ENCODE data around the gene KCNMA1. TPM values are rescaled to one million over a fixed set of nuclear protein-coding genes. Genes with fewer than 3 reads are reported as not detected.

The KCNMA1 gene
- polyA plus RNA-seq, 1 experiment, result 21.4 TPM

DNA sequence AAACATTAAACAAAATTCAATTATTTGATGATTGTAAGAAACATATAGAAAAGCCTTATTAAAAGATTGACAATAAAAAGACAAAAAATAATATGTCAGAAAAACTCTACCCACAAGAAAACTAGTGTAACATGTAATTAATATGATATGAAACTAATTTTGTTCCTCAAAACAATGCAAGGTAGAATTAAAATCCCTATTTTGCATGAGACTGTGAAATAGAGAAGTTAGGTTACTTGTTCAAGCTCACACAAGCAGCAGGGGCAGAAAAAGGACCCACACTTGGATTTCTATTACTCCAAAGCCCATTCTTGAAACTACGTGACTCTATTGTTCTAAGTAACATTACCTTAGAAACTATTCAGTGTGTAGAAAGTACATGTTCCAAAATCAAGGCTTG is 96.4 kb downstream of the KCNMA1 start:
- TF ChIP-seq, protein P1, sequence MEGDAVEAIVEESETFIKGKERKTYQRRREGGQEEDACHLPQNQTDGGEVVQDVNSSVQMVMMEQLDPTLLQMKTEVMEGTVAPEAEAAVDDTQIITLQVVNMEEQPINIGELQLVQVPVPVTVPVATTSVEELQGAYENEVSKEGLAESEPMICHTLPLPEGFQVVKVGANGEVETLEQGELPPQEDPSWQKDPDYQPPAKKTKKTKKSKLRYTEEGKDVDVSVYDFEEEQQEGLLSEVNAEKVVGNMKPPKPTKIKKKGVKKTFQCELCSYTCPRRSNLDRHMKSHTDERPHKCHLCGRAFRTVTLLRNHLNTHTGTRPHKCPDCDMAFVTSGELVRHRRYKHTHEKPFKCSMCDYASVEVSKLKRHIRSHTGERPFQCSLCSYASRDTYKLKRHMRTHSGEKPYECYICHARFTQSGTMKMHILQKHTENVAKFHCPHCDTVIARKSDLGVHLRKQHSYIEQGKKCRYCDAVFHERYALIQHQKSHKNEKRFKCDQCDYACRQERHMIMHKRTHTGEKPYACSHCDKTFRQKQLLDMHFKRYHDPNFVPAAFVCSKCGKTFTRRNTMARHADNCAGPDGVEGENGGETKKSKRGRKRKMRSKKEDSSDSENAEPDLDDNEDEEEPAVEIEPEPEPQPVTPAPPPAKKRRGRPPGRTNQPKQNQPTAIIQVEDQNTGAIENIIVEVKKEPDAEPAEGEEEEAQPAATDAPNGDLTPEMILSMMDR (IDR thresholded peaks at IDR 0.05; ENCODE audit: insufficient read depth, low read depth, low read length), result no peak
- DNase-seq (ENCODE audit: low read depth), result no peak
- Histone ChIP-seq H3K27me3 (ENCODE audit: control insufficient read depth, insufficient read depth, low read length) (no peaks in the 10 kb centered on the region), H3K4me3 (ENCODE audit: low read depth, low read length) (no peak overlapping the region), H3K36me3 (ENCODE audit: control insufficient read depth, insufficient read depth, low read length) (no peaks in the 10 kb centered on the region)
- POLR2A ChIA-PET, result no interaction called here
- CTCF ChIA-PET, result no interaction called here

DNA sequence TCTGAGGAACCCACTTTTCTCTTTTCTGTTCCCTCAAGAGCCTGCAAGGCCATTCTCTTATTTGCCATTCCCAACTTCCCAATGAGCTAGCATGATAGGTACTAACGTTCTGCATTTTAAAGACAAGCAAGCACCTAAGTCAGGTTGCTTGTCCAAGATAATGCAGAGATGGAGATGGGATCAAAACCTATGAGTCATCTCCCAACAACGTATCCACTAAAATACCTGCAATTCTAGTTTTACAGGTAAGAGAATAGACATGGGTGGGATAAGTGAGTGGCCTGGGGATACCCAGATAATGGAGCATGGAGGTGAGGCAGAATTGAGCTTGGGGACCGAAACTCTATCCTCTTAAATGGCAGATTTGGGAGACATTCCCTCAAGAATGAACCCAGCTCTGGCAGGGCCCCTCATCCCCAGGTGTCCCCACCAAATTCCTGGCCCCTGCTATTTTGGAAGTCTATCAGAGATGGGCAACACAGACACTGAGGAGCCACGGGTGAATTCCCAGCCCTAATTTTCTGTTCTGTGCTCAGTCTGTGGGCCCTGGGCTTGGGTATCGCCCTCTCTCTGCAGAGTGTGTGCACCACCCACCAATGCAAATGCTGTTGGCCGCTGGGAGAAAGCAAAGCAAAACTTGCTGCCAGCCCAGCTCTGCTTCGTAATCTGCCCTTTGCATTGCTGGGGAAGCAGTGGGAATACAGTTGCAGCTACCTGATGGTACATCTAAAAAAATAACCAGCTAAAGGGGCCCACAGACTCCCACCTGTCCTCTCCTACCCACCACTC is 98.3 kb downstream of the KCNMA1 start:
- CTCF ChIA-PET, result interaction anchor here (0.6 to 1.5 kb wide), 3 partner anchors 22 to 365 kb away, joined by 3 read pairs; no protein-coding TSS in a partner anchor
- H3K4me3 ChIP-seq (ENCODE audit: low read depth, low read length), result no peak overlapping the region
- POLR2A ChIA-PET, result no interaction called here
- no peaks in the 10 kb centered on the region for H3K27me3 ChIP-seq (ENCODE audit: control insufficient read depth, insufficient read depth, low read length)
- TF ChIP-seq, protein P1 (IDR thresholded peaks at IDR 0.05; ENCODE audit: insufficient read depth, low read depth, low read length), result no peak
- DNase-seq (ENCODE audit: low read depth), result no peak
- no peaks in the 10 kb centered on the region for H3K36me3 ChIP-seq (ENCODE audit: control insufficient read depth, insufficient read depth, low read length)

DNA sequence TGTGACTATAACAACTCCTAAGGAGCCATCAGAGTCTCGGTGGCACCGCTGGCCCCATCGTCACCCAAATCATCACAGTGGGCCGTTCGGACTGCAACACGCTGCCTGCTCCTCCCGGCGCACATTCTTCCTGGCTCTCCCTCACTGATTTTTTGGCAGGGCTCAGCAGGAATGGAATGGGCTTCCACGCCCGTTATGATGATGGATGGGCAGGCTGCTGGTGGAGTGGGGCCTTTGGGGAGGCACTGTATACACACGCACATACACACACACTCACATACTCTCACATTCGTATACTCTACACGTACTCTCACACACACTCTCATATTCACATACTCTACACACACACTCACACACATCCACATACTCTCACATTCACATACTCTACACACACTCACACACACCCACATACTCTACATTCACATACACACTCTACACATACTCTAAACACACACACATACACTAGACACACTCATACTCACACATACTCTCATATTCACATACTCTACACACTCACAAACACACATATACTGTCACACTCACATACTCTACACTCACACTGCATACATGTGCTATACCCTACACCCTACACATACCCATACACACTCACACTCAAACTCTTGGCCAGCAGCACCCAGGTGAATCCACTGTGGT is 99.8 kb downstream of the KCNMA1 start:
- no peak overlapping the region for H3K4me3 ChIP-seq (ENCODE audit: low read depth, low read length)
- no peak for DNase-seq (ENCODE audit: low read depth)
- ChIA-PET CTCF (interaction anchor here (0.9 kb wide), 1 partner anchor 17 kb away, joined by 3 read pairs; no protein-coding TSS in a partner anchor), POLR2A (no interaction called here)
- TF ChIP-seq, protein P1 (IDR thresholded peaks at IDR 0.05; ENCODE audit: insufficient read depth, low read depth, low read length), result no peak
- no peaks in the 10 kb centered on the region for H3K36me3 ChIP-seq (ENCODE audit: control insufficient read depth, insufficient read depth, low read length)
- H3K27me3 ChIP-seq (ENCODE audit: control insufficient read depth, insufficient read depth, low read length), result no peaks in the 10 kb centered on the region

DNA sequence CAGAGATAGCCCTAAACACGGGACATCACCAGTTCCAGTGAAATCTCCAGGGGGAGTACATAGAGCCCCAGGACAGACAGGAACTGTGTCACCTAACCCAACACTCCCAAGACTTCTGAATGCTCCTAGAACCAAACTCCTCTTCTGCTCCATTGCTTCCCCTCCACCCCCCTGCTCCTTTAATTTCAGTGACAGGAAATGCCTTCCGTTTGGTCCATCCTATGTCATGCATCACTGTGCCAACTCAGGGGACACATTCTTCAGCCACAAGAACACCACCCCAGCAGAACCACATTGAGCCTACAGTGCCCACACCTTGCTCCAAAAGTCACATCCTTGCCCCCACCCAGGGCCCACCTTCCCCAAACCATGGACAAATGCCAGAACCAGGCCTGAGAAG is 100.5 kb downstream of the KCNMA1 start:
- DNase-seq (ENCODE audit: low read depth), result no peak
- Histone ChIP-seq H3K36me3 (ENCODE audit: control insufficient read depth, insufficient read depth, low read length) (no peaks in the 10 kb centered on the region), H3K4me3 (ENCODE audit: low read depth, low read length) (no peak overlapping the region), H3K27me3 (ENCODE audit: control insufficient read depth, insufficient read depth, low read length) (no peaks in the 10 kb centered on the region)
- ChIA-PET CTCF (interaction anchor here (0.6 kb wide), 1 partner anchor 371 kb away, joined by 3 read pairs; no protein-coding TSS in a partner anchor), POLR2A (no interaction called here)
- TF ChIP-seq, protein P1 (IDR thresholded peaks at IDR 0.05; ENCODE audit: insufficient read depth, low read depth, low read length), result no peak

DNA sequence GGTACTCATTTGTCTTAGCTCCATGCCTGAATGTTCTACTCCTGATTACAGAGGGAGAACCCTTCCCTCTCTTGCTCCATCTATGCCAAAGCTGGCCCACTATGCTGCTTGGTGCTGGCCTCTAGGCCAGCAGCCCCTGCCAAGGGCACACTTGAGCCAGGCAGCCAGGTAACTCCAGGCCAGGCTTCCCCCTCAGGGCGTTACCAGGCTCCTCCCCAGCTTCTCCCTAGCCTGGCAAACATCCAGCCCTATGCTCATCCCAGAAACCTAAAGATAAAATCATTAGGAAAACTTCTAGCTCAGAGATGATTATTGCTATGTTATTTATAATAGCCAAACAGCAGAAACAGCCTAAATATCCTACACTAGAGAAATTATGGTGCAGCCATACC is 103.7 kb downstream of the KCNMA1 start:
- no peak overlapping the region for H3K4me3 ChIP-seq (ENCODE audit: low read depth, low read length)

More for the DNA sequence above, 103.7 kb downstream of the KCNMA1 start:
- DNase-seq (ENCODE audit: low read depth), result no peak
- CTCF ChIA-PET, result interaction anchor here (0.7 kb wide), 1 partner anchor 44 kb away, joined by 3 read pairs; no protein-coding TSS in a partner anchor
- no peaks in the 10 kb centered on the region for H3K36me3 ChIP-seq (ENCODE audit: control insufficient read depth, insufficient read depth, low read length)
- no peaks in the 10 kb centered on the region for H3K27me3 ChIP-seq (ENCODE audit: control insufficient read depth, insufficient read depth, low read length)
- POLR2A ChIA-PET, result no interaction called here
- TF ChIP-seq, protein P1 (IDR thresholded peaks at IDR 0.05; ENCODE audit: insufficient read depth, low read depth, low read length), result no peak
